Smooth muscle cell (in vitro differentiated cells): ENCODE results near the gene NHP2. TPM values are rescaled to one million over a fixed set of nuclear protein-coding genes. Genes with fewer than 3 reads are reported as not detected.

ENCODE experiments used
- DNase-seq: peaks from one replicate; lab custom pipeline; 2025; ENCODE audit not compliant: unreplicated experiment; lab: John Stamatoyannopoulos, UW
- H2AFZ ChIP-seq: fragments of 200-600 bp; sonication (generic); 2 replicates; pipeline ENCODE4 v1.6.0; 2016; ENCODE audit warnings: antibody characterized with exemption, low read depth, mild to moderate bottlenecking
- H3F3A ChIP-seq: fragments of 200-600 bp; sonication (generic); 2 replicates; pipeline ENCODE4 v1.6.0; 2017; ENCODE audit warnings: antibody characterized with exemption, low read depth
- H3K27ac ChIP-seq: fragments of 200-600 bp; sonication (generic); 2 replicates; pipeline ENCODE4 v1.5.1; 2016; ENCODE audit warnings: low read depth, mild to moderate bottlenecking
- H3K27me3 ChIP-seq: fragments of 200-600 bp; sonication (generic); 2 replicates; pipeline ENCODE4 v1.6.1; 2016; ENCODE audit warnings: low read depth, mild to moderate bottlenecking
- H3K36me3 ChIP-seq: fragments of 200-600 bp; sonication (generic); 2 replicates; pipeline ENCODE4 v1.5.1; 2016; ENCODE audit warnings: low read depth
- H3K4me1 ChIP-seq: fragments of 200-600 bp; sonication (generic); 2 replicates; pipeline ENCODE4 v1.5.1; 2016; ENCODE audit warnings: low read depth
- H3K4me2 ChIP-seq: fragments of 200-600 bp; sonication (generic); 2 replicates; pipeline ENCODE4 v1.6.0; 2016; ENCODE audit warnings: mild to moderate bottlenecking
- H3K4me3 ChIP-seq: fragments of 200-600 bp; sonication (generic); 2 replicates; pipeline ENCODE4 v1.5.1; 2016; ENCODE audit warnings: mild to moderate bottlenecking
- H3K79me2 ChIP-seq: fragments of 200-600 bp; sonication (generic); 2 replicates; pipeline ENCODE4 v1.6.0; 2016; ENCODE audit warnings: low read depth, mild to moderate bottlenecking
- H3K9ac ChIP-seq: fragments of 200-600 bp; sonication (generic); 2 replicates; pipeline ENCODE4 v1.6.0; 2016; ENCODE audit warnings: low read depth
- H3K9me3 ChIP-seq: fragments of 200-600 bp; sonication (generic); replicated peaks from 2 replicates; pipeline ENCODE4 v1.5.1; 2016; ENCODE audit warnings: low read depth
- H4K20me1 ChIP-seq: fragments of 200-600 bp; sonication (generic); 2 replicates; pipeline ENCODE4 v1.6.0; 2016; ENCODE audit warnings: low read depth
- WGBS: methylation state at CpG from one replicate; pipeline ENCODE4 v1.1.7; 2016; ENCODE audit warnings: low lambda C conversion rate; 5-methylcytosine and 5-hydroxymethylcytosine counted together
- polyA plus RNA-seq: library from polyadenylated mRNA; unstranded; fragments of >200 nt; fragmentation: Nextera tagmentation; extraction: Ambion mirVana; gene quantifications from 2 replicates; pipeline ENCODE4 v1.2.1, GENCODE V29; 2016
- total RNA-seq: library from RNA; depleted of rRNA; stranded (reverse); fragments of >200 nt; gene quantifications from 2 replicates; pipeline ENCODE4 v1.2.3, GENCODE V29; 2014
- TF ChIP-seq, protein P1 (sequence below): fragments of 200-600 bp; sonication (generic); IDR thresholded peaks from 2 replicates; pipeline ENCODE4 v1.5.1; 2017; ENCODE audit warnings: borderline replicate concordance, mild to moderate bottlenecking, antibody characterized with exemption; ENCODE audit not compliant: insufficient read depth, poor library complexity, severe bottlenecking

NHP2 gene
- total and polyA plus RNA-seq, 2 experiments from 2014 or later, result 162 to 166 TPM

DNA sequence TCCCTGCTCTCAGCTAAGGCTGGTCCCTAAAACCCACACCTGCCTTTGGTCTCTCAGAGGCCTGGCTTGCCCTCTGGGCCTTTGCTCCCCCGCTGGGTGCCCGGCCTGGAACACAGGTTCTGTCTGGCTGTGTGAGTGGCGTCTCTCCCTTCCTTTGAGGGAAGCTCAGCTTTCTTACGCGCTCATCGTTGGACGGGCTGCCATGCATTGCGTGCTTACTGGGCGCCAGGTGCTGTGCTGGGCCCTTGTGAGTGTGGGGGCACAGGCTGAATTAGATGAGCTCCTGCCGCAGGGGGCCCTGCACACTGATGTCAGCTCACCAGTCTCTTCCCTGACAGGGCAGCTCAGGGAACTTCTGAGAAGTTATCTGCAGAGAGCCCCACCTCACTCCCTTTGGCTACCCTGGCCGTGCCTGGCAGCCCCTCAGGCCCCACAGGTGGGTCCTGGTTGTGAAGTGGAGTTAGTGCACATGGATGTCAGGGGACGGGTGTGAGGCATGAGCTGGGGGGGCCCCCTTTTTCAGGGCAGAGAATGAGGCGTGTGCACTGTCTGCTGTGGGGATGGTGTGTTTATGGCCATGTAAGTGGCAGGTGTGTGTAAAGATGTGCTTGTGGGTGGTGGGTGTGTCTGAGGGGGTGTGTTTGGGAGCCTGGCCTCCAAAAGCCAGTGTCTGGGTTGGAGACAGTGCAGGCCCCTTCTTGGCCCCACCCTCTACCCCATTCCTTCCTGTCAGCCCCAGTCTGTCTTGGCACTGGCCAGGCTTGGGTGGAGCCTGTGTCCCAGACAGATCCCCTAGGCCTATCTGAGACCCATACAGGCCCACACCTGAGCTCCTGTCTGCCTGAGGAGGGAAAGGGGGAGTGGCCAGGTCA, 30.4 kb downstream of the NHP2 start:
- TF ChIP-seq, protein P1, sequence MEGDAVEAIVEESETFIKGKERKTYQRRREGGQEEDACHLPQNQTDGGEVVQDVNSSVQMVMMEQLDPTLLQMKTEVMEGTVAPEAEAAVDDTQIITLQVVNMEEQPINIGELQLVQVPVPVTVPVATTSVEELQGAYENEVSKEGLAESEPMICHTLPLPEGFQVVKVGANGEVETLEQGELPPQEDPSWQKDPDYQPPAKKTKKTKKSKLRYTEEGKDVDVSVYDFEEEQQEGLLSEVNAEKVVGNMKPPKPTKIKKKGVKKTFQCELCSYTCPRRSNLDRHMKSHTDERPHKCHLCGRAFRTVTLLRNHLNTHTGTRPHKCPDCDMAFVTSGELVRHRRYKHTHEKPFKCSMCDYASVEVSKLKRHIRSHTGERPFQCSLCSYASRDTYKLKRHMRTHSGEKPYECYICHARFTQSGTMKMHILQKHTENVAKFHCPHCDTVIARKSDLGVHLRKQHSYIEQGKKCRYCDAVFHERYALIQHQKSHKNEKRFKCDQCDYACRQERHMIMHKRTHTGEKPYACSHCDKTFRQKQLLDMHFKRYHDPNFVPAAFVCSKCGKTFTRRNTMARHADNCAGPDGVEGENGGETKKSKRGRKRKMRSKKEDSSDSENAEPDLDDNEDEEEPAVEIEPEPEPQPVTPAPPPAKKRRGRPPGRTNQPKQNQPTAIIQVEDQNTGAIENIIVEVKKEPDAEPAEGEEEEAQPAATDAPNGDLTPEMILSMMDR, result no peak

DNA sequence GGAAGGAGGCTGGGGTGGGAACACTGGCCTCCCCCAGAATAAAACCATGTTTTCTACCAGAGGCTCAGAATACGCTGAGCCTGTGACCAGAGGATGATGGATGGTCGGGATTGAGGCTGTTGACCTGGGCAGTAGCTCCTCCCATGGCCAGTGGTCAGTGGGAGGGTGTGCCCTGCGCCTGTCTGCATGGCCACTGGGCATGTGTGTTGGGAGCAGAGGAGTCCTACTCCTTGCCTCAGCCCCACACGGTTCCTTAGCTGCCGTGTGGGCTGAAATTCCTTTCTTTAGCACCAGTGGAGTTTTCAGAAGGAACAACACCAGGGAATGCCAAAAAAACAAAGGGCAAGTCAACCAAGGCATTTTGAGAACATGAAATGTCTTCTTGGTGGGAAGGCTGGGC, 31.3 kb downstream of the NHP2 start:
- 92% methylated on average over 5 of the region's 5 CpGs for WGBS
- no peak for DNase-seq
- Histone ChIP-seq H3K27me3 (no peaks in the 10 kb centered on the region), H3K27ac (no peak overlapping the region), H3K9me3 (no peaks in the 10 kb centered on the region), H2AFZ (no peak overlapping the region), H4K20me1 (no peaks in the 10 kb centered on the region), H3F3A (no peaks in the 10 kb centered on the region), H3K4me3 (no peak overlapping the region), H3K4me2 (no peak overlapping the region), H3K4me1 (peaks cover 7% of the 10 kb centered on the region), H3K36me3 (no peaks in the 10 kb centered on the region), H3K79me2 (no peaks in the 10 kb centered on the region), H3K9ac (no peak overlapping the region)
- TF ChIP-seq, protein P1, result no peak

More for the DNA sequence above, 30.4 kb downstream of the NHP2 start:
- Histone ChIP-seq H4K20me1 (no peaks in the 10 kb centered on the region), H3K4me1 (peaks cover 7% of the 10 kb centered on the region), H3K27ac (peak overlapping the region; percentile 28), H3K4me2 (no peak overlapping the region), H3K27me3 (no peaks in the 10 kb centered on the region), H3F3A (no peaks in the 10 kb centered on the region), H3K79me2 (no peaks in the 10 kb centered on the region), H2AFZ (no peak overlapping the region), H3K36me3 (no peaks in the 10 kb centered on the region), H3K4me3 (no peak overlapping the region), H3K9me3 (no peaks in the 10 kb centered on the region), H3K9ac (no peak overlapping the region)
- no peak for DNase-seq
- 92% methylated on average over 13 of the region's 13 CpGs for WGBS

DNA sequence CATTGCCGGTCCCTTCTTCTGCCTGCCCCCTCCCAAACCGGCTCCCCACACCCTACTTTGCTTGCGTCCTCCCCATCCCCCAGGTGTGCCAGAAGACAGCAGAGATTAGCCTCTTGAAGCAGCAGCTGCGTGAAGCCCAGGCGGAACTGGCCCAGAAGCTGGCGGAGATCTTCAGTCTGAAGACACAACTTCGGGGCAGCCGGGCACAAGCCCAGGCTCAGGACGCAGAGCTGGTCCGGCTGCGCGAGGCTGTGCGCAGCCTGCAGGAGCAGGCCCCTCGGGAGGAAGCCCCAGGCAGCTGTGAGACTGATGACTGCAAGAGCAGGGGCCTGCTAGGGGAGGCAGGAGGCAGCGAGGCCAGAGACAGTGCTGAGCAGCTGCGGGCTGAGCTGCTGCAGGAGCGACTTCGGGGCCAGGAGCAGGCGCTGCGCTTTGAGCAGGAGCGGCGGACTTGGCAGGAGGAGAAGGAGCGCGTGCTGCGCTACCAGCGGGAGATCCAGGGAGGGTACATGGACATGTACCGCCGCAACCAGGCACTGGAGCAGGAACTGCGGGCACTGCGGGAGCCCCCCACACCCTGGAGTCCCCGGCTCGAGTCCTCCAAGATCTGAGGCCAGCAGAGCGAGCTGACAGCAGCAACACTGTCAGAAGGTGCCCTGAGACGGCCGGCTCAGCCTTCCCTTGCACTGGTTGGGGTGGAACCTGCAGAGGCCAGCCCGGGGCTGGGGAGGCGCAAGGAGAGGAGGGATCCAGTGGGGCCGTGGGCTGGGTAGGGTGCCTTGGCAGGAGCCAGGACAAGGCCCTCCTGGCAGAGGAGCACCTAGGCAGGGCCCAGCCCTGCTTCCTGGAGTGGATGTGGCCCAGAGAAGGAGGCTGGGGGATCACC, 32.1 kb downstream of the NHP2 start:
- no peak overlapping the region for H3K4me2 ChIP-seq
- H3K9ac ChIP-seq, result no peak overlapping the region
- H3K4me3 ChIP-seq, result no peak overlapping the region
- no peaks in the 10 kb centered on the region for H3F3A ChIP-seq
- H4K20me1 ChIP-seq, result no peaks in the 10 kb centered on the region
- no peaks in the 10 kb centered on the region for H3K9me3 ChIP-seq
- no peaks in the 10 kb centered on the region for H3K36me3 ChIP-seq
- no peaks in the 10 kb centered on the region for H3K79me2 ChIP-seq
- no peak overlapping the region for H2AFZ ChIP-seq
- H3K27me3 ChIP-seq, result peaks cover 2% of the 10 kb centered on the region
- TF ChIP-seq, protein P1, result no peak
- no peak overlapping the region for H3K27ac ChIP-seq
- WGBS, result 95% methylated on average over 38 of the region's 38 CpGs
- no peak for DNase-seq
- peaks cover 9% of the 10 kb centered on the region for H3K4me1 ChIP-seq
